Sigmoid colon (tissue), 7 donors: Measurements from ENCODE around the gene CATSPERB. TPM values are rescaled to one million over a fixed set of nuclear protein-coding genes. Genes with fewer than 3 reads are reported as not detected.

Experiments used
- DNase-seq: peaks from one replicate; pipeline ENCODE4 v3.0.0-alpha.2; 2019
- H3K27ac ChIP-seq, 4 donors: fragments of 200-600 bp; sonication (generic); one replicate each; pipeline ENCODE4 v1.5.1; 2016 to 2019; ENCODE audit warnings: mild to moderate bottlenecking in 1 of 4
- H3K27me3 ChIP-seq, 3 donors: fragments of 200-600 bp; sonication (generic); one replicate each; pipeline ENCODE4 v1.5.1; 2019; ENCODE audit warnings: mild to moderate bottlenecking in 1 of 3
- H3K36me3 ChIP-seq, 4 donors: fragments of 200-600 bp; sonication (generic); one replicate each; pipeline ENCODE4 v1.5.1; 2016 to 2019
- H3K4me1 ChIP-seq, 4 donors: fragments of 200-600 bp; sonication (generic); one replicate each; pipeline ENCODE4 v1.5.1; 2017 to 2019
- H3K4me3 ChIP-seq, 4 donors: fragments of 200-600 bp; sonication (generic); one replicate each; pipeline ENCODE4 v1.5.1; 2017 to 2019; ENCODE audit warnings: mild to moderate bottlenecking in 2 of 4, moderate library complexity in 1 of 4
- H3K9me3 ChIP-seq, 4 donors: fragments of 200-600 bp in 3 of 4; sonication (generic) in 3 of 4; one replicate each; pipeline versions ENCODE4 v1.5.1 to v1.6.1; 2013 to 2019
- CTCF ChIP-seq, 4 experiments: fragments of 450-650 bp in 3 of 4; fragments of 200-600 bp in 1 of 4; IDR thresholded peaks; one replicate each; pipeline ENCODE4 v1.5.1; 2016 to 2019; ENCODE audit warnings: antibody characterized with exemption in 4 of 4, mild to moderate bottlenecking in 3 of 4, moderate library complexity in 2 of 4
- EP300 ChIP-seq, 4 donors: sonication (generic); formaldehyde crosslinking; IDR thresholded peaks; one replicate each; pipeline ENCODE4 v1.6.1; 2017; ENCODE audit warnings: antibody characterized with exemption in 4 of 4
- POLR2A ChIP-seq, 2 donors: fragments of 450-650 bp; IDR thresholded peaks; one replicate each; pipeline ENCODE4 v1.6.1; 2016; ENCODE audit warnings: antibody characterized with exemption in 2 of 2, mild to moderate bottlenecking in 2 of 2, moderate library complexity in 2 of 2
- POLR2AphosphoS5 ChIP-seq, 4 donors: sonication (generic); formaldehyde crosslinking; IDR thresholded peaks; one replicate each; pipeline ENCODE4 v1.6.1; 2017; ENCODE audit warnings: antibody characterized with exemption in 4 of 4
- WGBS, 2 donors: extraction: QIAGEN DNeasy Blood & Tissue Kit; methylation state at CpG; one replicate each; pipeline ENCODE4 v1.1.7; 2013; 5-methylcytosine and 5-hydroxymethylcytosine counted together
- intact Hi-C: fragments of 100-400 bp; cut with DNase I; formaldehyde crosslinking; loops from one replicate; pipeline ENCODE4 v1.15.1; 2023
- polyA plus RNA-seq, 3 donors: library from polyadenylated mRNA; stranded (reverse); fragments of 200-250 nt; gene quantifications; one replicate each; pipeline ENCODE4 v1.2.3, GENCODE V29; 2013
- total RNA-seq, 4 donors: library from RNA; depleted of rRNA; stranded (reverse); fragments of >200 nt; gene quantifications; one replicate each; pipeline ENCODE4 v1.1.0, GENCODE V29; 2016
- donor health status: healthy with polysubstance abuse.
- donor health status: Bipolar disorder and iron deficiency.
- donor health status: healthy.

CATSPERB gene, protein sequence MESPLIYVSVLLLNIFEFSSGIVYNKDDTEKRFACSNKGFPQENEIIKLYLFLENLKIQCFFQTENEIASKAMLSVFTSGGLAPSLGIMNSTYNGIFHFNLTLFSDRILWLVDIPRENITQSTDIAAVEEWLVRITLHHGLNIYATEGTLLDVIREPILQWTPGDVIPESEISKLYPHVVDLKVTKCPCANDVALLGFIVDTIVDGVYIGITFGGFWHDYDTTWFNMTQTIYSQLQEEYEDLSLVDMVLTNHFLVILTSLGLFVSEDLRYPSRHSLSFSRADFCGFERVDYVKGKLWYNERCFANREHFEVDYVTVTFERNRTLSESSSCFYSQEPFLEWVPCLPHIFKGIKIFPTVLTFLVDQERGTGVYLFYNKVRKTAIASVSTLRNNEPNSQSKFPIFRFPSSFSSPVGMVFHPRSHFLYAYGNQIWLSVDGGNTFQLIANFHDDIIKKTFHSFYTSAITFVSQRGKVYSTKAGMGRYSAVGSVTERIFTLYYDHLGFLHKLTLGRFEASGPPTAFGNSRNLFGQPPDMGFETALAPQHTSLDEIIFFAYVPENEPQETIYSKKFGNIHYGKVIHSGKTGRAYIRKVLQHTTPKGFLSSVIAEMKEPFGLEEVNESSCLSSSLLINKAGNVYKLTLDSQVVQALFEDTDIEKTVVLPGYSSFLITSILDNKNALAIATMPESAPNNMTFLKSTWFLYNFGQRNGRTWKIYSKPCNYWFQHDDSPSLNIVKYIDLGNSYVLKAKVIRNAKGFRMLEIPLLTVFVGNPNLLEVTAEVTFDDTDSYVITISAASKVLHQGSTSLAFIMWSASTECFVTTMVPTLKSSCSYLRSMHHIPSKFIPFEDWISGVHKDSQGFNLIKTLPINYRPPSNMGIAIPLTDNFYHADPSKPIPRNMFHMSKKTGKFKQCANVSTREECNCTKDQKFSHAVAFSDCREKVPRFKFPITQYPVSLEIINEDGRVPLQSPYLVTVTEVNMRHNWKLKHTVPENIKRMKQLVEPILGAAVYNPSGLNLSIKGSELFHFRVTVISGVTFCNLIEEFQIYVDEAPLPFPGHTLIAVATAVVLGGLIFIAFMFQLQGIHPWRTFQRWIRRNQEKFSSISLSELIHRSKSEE
- total RNA-seq (1 to 10 TPM in 2 of 4 donors, under 1 TPM in 2; 0.14 to 6.7 (median 0.87) TPM), polyA plus RNA-seq (1 to 10 TPM in 2 of 3 donors, under 1 TPM in 1; 0.60 to 1.9 (median 1.6) TPM)

- intact Hi-C loops: no loop called here
- H3K27me3 ChIP-seq: no peaks in the 10 kb centered on the region
- no peaks in the 10 kb centered on the region for H3K36me3 ChIP-seq
- H3K27ac ChIP-seq: peak within 1 kb of the TSS in 1 of 4 donors; percentile 58
- TF ChIP-seq POLR2A (IDR thresholded peaks at IDR 0.05) (no peak), CTCF (IDR thresholded peaks at IDR 0.05) (no peak), EP300 (IDR thresholded peaks at IDR 0.05) (no peak), POLR2AphosphoS5 (IDR thresholded peaks at IDR 0.05) (no peak)
- 92 to 97% methylated on average over 2 of the region's 2 CpGs for WGBS, 2 donors
- no peak within 1 kb of the TSS for H3K4me3 ChIP-seq
- no peaks in the 10 kb centered on the region for H3K9me3 ChIP-seq
- DNase-seq: no peak
- peaks cover 0 to 44% (median 15%) of the 10 kb centered on the region in 4 donors for H3K4me1 ChIP-seq
Observed at GRCh38 chr14:91731986-91732385, at the start of gene CATSPERB. Gene CATSPERB (minus strand): TSS chr14:91732086. CDS start chr14:91729479, 2,607 bp downstream.

- TF ChIP-seq CTCF (IDR thresholded peaks at IDR 0.05) (no peak), EP300 (IDR thresholded peaks at IDR 0.05) (no peak), POLR2A (IDR thresholded peaks at IDR 0.05) (no peak), POLR2AphosphoS5 (IDR thresholded peaks at IDR 0.05) (no peak)
- Histone ChIP-seq H3K4me3 (no peak overlapping the region), H3K27me3 (no peaks in the 10 kb centered on the region), H3K27ac (no peak overlapping the region), H3K4me1 (no peaks in the 10 kb centered on the region), H3K36me3 (no peaks in the 10 kb centered on the region), H3K9me3 (no peaks in the 10 kb centered on the region)
- intact Hi-C loops: no loop called here
- DNase-seq: no peak
- WGBS, 2 donors: 16 to 47% methylated on average over 3 of the region's 3 CpGs
Observed at GRCh38 chr14:91780452-91780851, 48.6 kb upstream of the CATSPERB start.

GRCh38 chr14:91778217-91778616 lies 46.3 kb upstream of the CATSPERB start:
- Histone ChIP-seq H3K27ac (no peak overlapping the region), H3K27me3 (no peaks in the 10 kb centered on the region)
- intact Hi-C loops: no loop called here

More at GRCh38 chr14:91778217-91778616, 46.3 kb upstream of the CATSPERB start:
- TF ChIP-seq POLR2AphosphoS5 (IDR thresholded peaks at IDR 0.05) (no peak), CTCF (IDR thresholded peaks at IDR 0.05) (no peak), EP300 (IDR thresholded peaks at IDR 0.05) (no peak), POLR2A (IDR thresholded peaks at IDR 0.05) (no peak)
- WGBS, 2 donors: 98 to 99% methylated on average over 2 of the region's 2 CpGs
- Histone ChIP-seq H3K9me3 (no peaks in the 10 kb centered on the region), H3K4me1 (no peaks in the 10 kb centered on the region), H3K36me3 (no peaks in the 10 kb centered on the region), H3K4me3 (no peak overlapping the region)
- DNase-seq: no peak
